Muscle layer of duodenum (tissue), 2 donors: ENCODE data around the gene CYB561A3.
A peak's percentile ranks its signal among the peaks of the same experiment; 100 is the strongest.

ENCODE experiments used
- H3K27ac ChIP-seq: one replicate; pipeline ENCODE4 v1.7.0; 2013; ENCODE audit warnings: mild to moderate bottlenecking, low read length
- H3K27me3 ChIP-seq: one replicate; pipeline ENCODE4 v1.7.0; 2013; ENCODE audit warnings: low read depth, mild to moderate bottlenecking, control low read depth, low read length
- H3K36me3 ChIP-seq, 2 donors: one replicate each; pipeline ENCODE4 v1.7.0; 2013; ENCODE audit warnings: low read length in 2 of 2, control low read depth in 1 of 2, mild to moderate bottlenecking in 1 of 2; ENCODE audit not compliant: insufficient read depth in 2 of 2, control insufficient read depth in 1 of 2
- H3K4me1 ChIP-seq, 2 donors: one replicate each; pipeline ENCODE4 v1.7.0; 2013; ENCODE audit warnings: low read length in 2 of 2, mild to moderate bottlenecking in 2 of 2, control low read depth in 1 of 2, moderate library complexity in 1 of 2; ENCODE audit not compliant: insufficient read depth in 2 of 2, control insufficient read depth in 1 of 2
- H3K4me3 ChIP-seq, 2 donors: one replicate each; pipeline ENCODE4 v1.7.0; 2013; ENCODE audit warnings: low read length in 2 of 2, low read depth in 1 of 2, mild to moderate bottlenecking in 1 of 2
- H3K9me3 ChIP-seq, 2 donors: one replicate each; pipeline ENCODE4 v1.7.0; 2013; ENCODE audit warnings: low read length in 2 of 2, control low read depth in 1 of 2, mild to moderate bottlenecking in 1 of 2; ENCODE audit not compliant: control insufficient read depth in 1 of 2
- donor health status: healthy.

The CYB561A3 gene

DNA sequence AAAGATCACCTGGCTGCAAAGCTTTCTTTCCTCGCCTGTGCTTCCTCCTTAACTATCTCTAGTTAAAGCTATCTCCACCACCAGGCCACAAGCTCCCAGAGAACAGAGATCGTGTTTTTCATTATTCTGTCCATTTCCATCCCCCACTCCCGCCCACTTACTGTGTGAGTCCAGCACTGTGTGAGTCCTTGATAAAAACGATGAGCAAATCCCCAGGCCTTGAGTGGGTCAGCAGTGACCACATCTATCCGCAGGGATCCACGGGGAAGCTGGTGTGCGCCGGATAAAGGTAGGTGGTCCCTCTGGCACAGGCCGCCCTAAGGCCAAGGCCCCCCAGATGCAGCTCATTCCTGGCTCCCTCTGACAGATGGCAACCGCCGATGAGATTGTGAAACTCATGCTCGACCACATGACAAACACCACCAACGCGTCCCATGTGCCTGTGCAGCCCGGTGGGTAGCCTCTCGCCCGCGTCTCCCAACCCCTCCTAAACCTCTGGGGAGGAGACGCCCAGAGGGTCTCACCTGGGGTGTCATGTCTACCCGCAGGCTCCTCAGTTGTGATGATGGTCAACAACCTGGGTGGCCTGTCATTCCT, 19.4 kb downstream of the CYB561A3 start:
- no peaks in the 10 kb centered on the region for H3K9me3 ChIP-seq
- no peak overlapping the region for H3K4me3 ChIP-seq
- peaks cover 17 to 19% of the 10 kb centered on the region in 2 donors for H3K36me3 ChIP-seq
- no peak overlapping the region for H3K27ac ChIP-seq
- no peaks in the 10 kb centered on the region for H3K27me3 ChIP-seq
- H3K4me1 ChIP-seq = no peaks in the 10 kb centered on the region

DNA sequence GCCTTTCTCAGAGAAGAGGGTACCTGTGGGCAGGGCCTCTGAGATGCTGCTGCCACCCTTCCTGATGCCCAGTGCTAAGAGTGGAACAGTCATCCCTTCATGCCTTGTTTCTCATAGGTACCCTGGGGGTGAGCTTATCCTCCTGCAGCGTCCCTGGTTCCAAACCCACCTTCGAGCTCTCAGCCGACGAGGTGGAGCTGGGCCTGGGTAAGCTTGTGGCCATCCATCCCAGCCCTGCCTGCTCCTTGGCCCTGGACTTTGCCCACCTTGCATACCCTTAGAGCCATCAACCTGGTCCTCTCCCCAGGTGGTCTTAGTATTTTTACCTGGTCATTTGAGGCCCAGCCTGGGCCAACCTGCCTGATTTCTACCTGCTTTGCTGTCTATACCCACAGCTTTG, 20.0 kb downstream of the CYB561A3 start:
- H3K27me3 ChIP-seq = no peaks in the 10 kb centered on the region
- no peak overlapping the region for H3K27ac ChIP-seq
- H3K36me3 ChIP-seq = peaks cover 17 to 19% of the 10 kb centered on the region in 2 donors

DNA sequence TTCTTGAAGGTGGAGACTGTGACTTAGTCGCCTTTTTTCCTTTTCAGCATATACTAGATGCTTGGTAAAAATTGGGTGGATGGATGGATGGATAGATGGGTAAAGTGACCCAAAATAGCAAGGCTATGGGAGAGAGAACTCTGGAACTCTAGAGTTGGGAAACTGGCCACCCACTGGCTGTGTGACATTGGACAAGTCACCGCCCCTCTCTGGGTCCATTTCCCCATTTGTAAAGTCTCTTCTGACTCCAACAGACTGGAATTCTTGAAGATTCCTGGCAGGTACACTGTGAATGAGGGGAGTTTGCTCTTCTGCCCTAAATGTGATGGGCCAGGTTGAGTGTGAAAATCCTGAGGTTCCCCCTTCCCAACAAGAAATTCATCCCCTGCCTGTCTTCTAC, 20.7 kb downstream of the CYB561A3 start:
- Histone ChIP-seq H3K4me1 (no peaks in the 10 kb centered on the region), H3K36me3 (peaks cover 17 to 19% of the 10 kb centered on the region in 2 donors), H3K9me3 (no peaks in the 10 kb centered on the region), H3K27ac (no peak overlapping the region), H3K27me3 (no peaks in the 10 kb centered on the region), H3K4me3 (no peak overlapping the region)

More for the DNA sequence above, 20.0 kb downstream of the CYB561A3 start:
- Histone ChIP-seq H3K4me1 (no peaks in the 10 kb centered on the region), H3K4me3 (no peak overlapping the region), H3K9me3 (no peaks in the 10 kb centered on the region)

DNA sequence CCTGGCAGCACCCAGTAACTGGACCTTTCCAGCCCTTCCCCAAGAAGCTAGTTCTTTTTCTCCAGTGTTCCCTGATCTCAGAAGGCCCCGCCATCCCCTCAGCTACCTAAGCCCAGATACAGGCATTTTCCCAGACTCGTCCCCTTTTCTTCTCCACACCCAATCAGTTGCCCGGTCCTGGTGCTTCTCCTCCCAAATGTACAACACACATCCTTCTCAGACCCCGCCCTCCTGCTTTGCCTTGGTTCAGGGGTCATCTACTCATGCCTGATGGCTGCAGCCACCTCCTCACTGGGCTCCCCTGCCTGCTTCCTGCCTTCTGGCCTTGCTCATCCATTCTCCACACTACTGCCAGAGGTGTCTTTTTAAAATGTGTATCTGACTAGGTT, 22.2 kb downstream of the CYB561A3 start:
- Histone ChIP-seq H3K36me3 (peaks cover 17 to 19% of the 10 kb centered on the region in 2 donors), H3K4me1 (no peaks in the 10 kb centered on the region), H3K9me3 (no peaks in the 10 kb centered on the region), H3K4me3 (no peak overlapping the region), H3K27ac (no peak overlapping the region), H3K27me3 (no peaks in the 10 kb centered on the region)

DNA sequence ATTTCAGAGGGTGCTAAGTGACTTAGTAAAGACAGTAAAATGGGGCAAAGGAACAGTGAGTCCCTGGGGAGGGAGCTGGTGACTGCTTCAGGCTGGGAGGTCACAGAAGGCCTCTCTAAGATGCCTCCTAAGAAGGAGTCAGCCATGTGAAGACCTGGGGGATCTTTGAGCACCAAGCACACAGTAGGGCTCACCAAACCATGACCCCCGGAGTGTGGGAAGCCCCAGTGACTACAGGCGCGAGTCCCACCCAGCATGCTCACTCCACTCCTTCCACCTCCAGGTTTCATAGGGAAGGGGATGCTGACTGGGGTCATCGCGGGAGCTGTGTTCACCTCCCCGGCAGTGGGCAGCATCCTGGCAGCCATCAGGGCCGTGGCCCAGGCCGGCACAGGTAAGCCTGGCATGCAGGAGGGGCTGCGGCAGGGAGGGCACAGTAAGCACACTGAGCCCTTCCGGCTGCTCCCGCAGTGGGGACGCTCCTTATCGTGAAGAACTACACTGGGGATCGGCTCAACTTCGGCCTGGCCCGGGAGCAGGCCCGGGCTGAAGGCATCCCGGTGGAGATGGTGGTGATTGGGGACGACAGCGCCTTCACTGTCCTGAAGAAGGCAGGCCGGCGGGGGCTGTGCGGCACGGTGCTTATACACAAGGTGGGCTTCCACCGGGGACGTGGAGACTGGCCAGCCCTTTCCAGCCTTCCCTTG, 22.7 kb downstream of the CYB561A3 start:
- no peak overlapping the region for H3K27ac ChIP-seq
- no peaks in the 10 kb centered on the region for H3K9me3 ChIP-seq
- H3K36me3 ChIP-seq = peaks cover 17 to 19% of the 10 kb centered on the region in 2 donors
- no peak overlapping the region for H3K4me3 ChIP-seq
- H3K27me3 ChIP-seq = no peaks in the 10 kb centered on the region
- no peaks in the 10 kb centered on the region for H3K4me1 ChIP-seq

DNA sequence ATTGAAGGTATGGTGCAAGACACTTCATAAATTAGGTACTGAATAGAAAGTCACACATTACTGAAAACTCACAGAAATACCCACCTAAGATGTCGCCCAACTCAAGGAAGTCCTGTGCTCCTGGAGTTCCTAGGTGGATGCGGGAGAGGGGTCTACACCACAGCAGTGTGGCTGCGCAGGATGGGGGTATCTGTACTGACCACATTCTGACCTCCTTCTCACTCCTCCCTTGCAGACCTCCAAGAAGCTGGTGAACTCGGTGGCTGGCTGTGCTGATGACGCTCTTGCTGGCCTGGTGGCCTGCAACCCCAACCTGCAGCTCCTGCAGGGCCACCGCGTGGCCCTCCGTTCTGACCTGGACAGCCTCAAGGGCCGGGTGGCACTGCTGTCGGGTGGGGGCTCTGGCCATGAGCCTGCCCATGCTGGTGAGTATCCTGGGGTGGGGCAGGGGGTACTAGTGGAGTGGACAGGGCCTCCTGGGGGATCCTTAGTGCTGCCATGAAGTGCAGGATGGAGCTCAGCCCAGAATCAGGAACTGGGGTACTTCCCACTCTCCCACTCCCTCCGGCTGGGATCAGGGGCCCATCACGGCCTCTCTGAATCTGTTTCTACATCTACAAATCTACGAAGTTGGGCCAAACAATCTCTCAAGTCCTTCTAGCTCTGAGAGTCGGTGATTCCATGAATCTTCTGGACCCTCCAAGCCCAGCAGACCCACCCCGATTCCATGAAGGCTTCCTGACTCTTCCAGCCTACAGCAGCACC, 23.8 kb downstream of the CYB561A3 start:
- Histone ChIP-seq H3K4me1 (peaks cover 4% of the 10 kb centered on the region in 2 donors), H3K36me3 (peaks cover 11 to 15% of the 10 kb centered on the region in 2 donors), H3K4me3 (no peak overlapping the region), H3K27ac (no peak overlapping the region), H3K9me3 (no peaks in the 10 kb centered on the region), H3K27me3 (no peaks in the 10 kb centered on the region)

DNA sequence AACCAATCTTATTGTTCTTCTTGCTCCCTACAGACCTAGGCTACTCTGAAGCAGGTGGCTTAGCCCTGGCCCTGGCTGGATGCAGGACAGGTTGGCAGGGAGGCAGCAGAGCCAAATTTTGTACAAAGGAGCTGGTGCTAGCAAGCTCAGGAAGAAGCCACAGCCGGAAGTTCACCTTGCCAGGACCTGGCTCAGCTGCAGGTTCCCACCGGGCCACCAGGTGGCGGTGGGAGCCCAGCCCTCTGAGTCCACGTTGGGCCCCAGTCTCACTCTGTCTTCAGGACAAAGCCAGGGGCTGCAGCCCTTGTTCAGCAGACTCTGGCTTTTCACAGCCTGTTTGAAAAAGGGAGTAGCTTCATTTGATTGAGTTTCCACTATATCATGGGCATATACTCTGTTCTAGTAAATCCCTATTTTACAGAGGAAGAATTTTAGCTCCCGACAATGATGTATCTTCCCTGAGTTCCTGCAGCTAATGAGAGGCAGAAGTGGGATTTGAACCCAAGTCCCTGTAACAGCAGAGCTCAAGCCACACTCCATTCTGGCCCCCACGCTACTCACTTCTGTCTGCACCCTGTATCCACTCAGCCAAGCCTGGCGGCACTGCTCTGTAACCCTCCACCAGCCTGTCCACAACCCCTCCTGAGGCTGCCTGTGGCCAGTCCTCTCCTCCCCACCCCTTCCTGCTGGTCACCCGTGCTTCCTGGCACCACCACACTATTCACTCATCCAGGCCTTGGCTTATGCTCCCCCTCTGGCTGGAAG, 25.3 kb downstream of the CYB561A3 start:
- Histone ChIP-seq H3K9me3 (no peaks in the 10 kb centered on the region), H3K36me3 (peaks cover 9 to 11% of the 10 kb centered on the region in 2 donors), H3K4me3 (no peak overlapping the region), H3K27ac (no peak overlapping the region), H3K27me3 (no peaks in the 10 kb centered on the region), H3K4me1 (peaks cover 5 to 11% of the 10 kb centered on the region in 2 donors)

DNA sequence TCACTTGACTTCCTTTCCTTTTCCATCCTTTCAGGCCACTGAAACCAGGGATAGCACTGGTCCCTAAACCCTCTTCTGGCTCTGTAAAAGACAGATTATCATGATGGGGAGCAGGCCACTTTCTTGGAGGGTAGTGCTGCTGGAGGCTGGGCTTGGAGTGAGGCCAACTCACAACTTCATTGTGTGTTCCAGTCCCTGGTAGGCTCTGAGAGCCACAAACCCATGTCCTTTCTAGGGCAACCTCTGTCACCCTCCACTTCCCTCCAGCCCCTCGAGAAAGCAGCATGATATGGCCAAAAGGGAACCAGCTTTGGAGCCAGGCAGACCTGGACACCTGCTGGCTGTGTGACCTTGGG, 26.3 kb downstream of the CYB561A3 start:
- Histone ChIP-seq H3K9me3 (no peaks in the 10 kb centered on the region), H3K4me3 (peak overlapping the region in 1 of 2 donors; percentile 33), H3K36me3 (peaks cover 6 to 9% of the 10 kb centered on the region in 2 donors), H3K4me1 (peaks cover 8 to 16% of the 10 kb centered on the region in 2 donors), H3K27me3 (no peaks in the 10 kb centered on the region), H3K27ac (peak overlapping the region; percentile 32)

DNA sequence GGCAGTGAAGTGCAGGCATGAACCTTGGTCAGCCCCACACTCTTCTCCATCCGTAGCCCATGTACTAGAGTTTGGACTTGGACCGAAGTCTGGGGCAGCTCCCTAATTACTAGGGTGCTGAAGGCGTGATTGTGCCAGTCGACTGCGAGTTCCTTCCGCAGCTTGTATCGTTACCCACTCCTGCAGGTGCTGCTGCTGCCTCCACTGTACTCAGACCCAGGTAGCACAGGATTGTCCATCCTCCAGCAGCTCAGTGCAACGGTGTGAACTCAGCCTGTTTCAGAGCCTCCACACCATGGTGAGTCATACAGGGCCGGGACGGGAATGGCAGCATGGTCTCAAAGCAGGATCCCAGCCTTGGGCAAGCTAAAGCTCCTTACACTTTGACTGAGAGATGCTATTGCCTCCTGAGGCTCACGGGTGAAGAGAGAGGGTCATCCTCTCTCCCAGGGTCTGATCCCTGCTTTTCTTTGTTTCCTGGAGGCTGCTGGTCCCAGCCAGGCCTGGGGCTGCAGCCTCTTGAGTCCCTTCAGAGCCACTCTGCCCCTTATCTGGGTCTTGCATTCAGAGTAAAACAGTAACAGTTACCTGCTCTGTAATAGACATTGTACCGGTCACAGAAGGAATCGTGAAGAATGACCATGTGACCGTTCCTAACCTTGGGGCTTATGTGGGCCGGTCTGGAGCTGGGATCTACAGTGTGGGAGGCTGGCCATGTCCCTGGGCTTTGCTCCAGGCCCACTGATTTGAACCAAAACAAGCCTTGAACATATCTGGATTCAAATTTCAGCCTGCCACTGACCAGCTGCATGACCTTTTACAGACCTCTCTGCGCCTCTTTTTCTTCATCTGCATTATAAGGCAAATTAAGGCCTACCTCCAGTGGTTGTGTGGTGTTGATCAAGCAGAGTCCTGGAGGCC, 27.0 kb downstream of the CYB561A3 start:
- peaks cover 8 to 16% of the 10 kb centered on the region in 2 donors for H3K4me1 ChIP-seq
- H3K4me3 ChIP-seq = peak overlapping the region in 1 of 2 donors; percentile 33
- H3K36me3 ChIP-seq = peaks cover 6 to 13% of the 10 kb centered on the region in 2 donors
- no peaks in the 10 kb centered on the region for H3K27me3 ChIP-seq
- peak overlapping the region; percentile 32 for H3K27ac ChIP-seq
- H3K9me3 ChIP-seq = no peaks in the 10 kb centered on the region
